Measurements from ENCODE around the gene POLN. TPM values are rescaled to one million over a fixed set of nuclear protein-coding genes. Genes with fewer than 3 reads are reported as not detected.

Gene POLN
- total RNA-seq, 2 experiments from 2014 or later, result 2.1 to 2.3 TPM

GRCh38 chr4:2024683-2025082 lies 217.2 kb downstream of the POLN start:
- Mint-ChIP-seq H3K27ac (no peak overlapping the region), H3K4me3 (no peak overlapping the region), H3K27me3 (peaks cover 51% of the 10 kb centered on the region), H3K36me3 (ENCODE audit: low read depth) (no peaks in the 10 kb centered on the region), H3K9me3 (no peaks in the 10 kb centered on the region), H3K4me1 (ENCODE audit: low read depth) (no peaks in the 10 kb centered on the region)
- ChIA-PET CTCF (no interaction called here), POLR2A (no interaction called here)
- Histone ChIP-seq H3K9me3 (ENCODE audit: control insufficient read depth in 1 of 2, insufficient read depth in 1 of 2, low read length in 2 of 2) (peaks cover 0 to 14% of the 10 kb centered on the region in 2 experiments), H3K36me3 (ENCODE audit: insufficient read depth, low read length) (no peaks in the 10 kb centered on the region), H3K27ac (ENCODE audit: low read depth in 1 of 2, low read length in 2 of 2) (no peak overlapping the region), H3K27me3 (ENCODE audit: control insufficient read depth in 1 of 2, insufficient read depth in 2 of 2, low read length in 2 of 2) (peaks cover 7 to 37% of the 10 kb centered on the region in 2 experiments), H3K4me1 (ENCODE audit: insufficient read depth, low read length) (no peaks in the 10 kb centered on the region), H3K4me3 (ENCODE audit: low read length) (no peak overlapping the region)
- DNase-seq, result no peak
- no peak for ATAC-seq (ENCODE audit: poor library complexity)
- intact Hi-C loops (cut with DNase I, micrococcal nuclease), result no loop called here
- TF ChIP-seq, protein P1, sequence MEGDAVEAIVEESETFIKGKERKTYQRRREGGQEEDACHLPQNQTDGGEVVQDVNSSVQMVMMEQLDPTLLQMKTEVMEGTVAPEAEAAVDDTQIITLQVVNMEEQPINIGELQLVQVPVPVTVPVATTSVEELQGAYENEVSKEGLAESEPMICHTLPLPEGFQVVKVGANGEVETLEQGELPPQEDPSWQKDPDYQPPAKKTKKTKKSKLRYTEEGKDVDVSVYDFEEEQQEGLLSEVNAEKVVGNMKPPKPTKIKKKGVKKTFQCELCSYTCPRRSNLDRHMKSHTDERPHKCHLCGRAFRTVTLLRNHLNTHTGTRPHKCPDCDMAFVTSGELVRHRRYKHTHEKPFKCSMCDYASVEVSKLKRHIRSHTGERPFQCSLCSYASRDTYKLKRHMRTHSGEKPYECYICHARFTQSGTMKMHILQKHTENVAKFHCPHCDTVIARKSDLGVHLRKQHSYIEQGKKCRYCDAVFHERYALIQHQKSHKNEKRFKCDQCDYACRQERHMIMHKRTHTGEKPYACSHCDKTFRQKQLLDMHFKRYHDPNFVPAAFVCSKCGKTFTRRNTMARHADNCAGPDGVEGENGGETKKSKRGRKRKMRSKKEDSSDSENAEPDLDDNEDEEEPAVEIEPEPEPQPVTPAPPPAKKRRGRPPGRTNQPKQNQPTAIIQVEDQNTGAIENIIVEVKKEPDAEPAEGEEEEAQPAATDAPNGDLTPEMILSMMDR (IDR thresholded peaks at IDR 0.05), result no peak

Other genes starting within 250 kb of the POLN start
- 10 to 100 TPM; 39.9 to 40.1 TPM for gene NELFA, start 233.1 kb downstream of the POLN start, total RNA-seq
- not detected for gene NAT8L, start 182.8 kb downstream of the POLN start, total RNA-seq
- 100 to 1,000 TPM; 143 to 148 TPM for gene HAUS3, start within 50 bp of the POLN start, total RNA-seq
- gene MXD4, start 20.0 kb upstream of the POLN start, total RNA-seq, result 100 to 1,000 TPM; 140 to 147 TPM
- 10 to 100 TPM; 26.2 to 28.0 TPM for gene ZFYVE28, start 176.5 kb upstream of the POLN start, total RNA-seq
- under 1 TPM in 1 of 2 experiments, not detected in 1; 0.17 TPM for gene CFAP99, start 176.8 kb upstream of the POLN start, total RNA-seq
- 100 to 1,000 TPM; 106 to 109 TPM for gene RNF4, start 227.0 kb upstream of the POLN start, total RNA-seq